Omental fat pad (tissue), 4 donors: ENCODE measurements around the gene PPA2. TPM values are rescaled to one million over a fixed set of nuclear protein-coding genes. Genes with fewer than 3 reads are reported as not detected.
"Not testable (repeated sequence)": the region's sequence is repeated elsewhere in the genome, so short reads cannot be mapped to it uniquely, and the experiment has no call there.

Source experiments
- ATAC-seq: fragments of 150-250 bp; one replicate; pipeline ENCODE4 v1.9.1; 2016; ENCODE audit warnings: mild to moderate bottlenecking, moderate library complexity; ENCODE audit not compliant: low FRiP score
- DNase-seq: peaks from one replicate; pipeline ENCODE4 v3.0.0-alpha.2; 2019; ENCODE audit warnings: low spot score
- CTCF ChIP-seq, 3 donors: fragments of 450-650 bp; IDR thresholded peaks; one replicate each; pipeline ENCODE4 v1.5.1; 2016 to 2017; ENCODE audit warnings: antibody characterized with exemption in 3 of 3, mild to moderate bottlenecking in 3 of 3, moderate library complexity in 2 of 3
- total RNA-seq, 4 donors: library from RNA; depleted of rRNA; stranded (reverse); fragments of >200 nt; gene quantifications; one replicate each; pipeline ENCODE4 v1.1.0, GENCODE V29; 2016

PPA2 gene
- total RNA-seq, 4 donors from 2014 or later = 35.9 to 82.9 (median 61.9) TPM

GRCh38 chr4:105461221-105461620 lies 12.6 kb downstream of the PPA2 start:
- DNase-seq = no peak
- no peak for ATAC-seq
- TF ChIP-seq CTCF (IDR thresholded peaks at IDR 0.05) = no peak

- no peak for DNase-seq
- no peak for ATAC-seq
- no peak for TF ChIP-seq CTCF (IDR thresholded peaks at IDR 0.05)
These were observed 13.6 kb downstream of the PPA2 start for GRCh38 chr4:105460306-105460705.

- ATAC-seq, DNase-seq: not testable (repeated sequence)
These were observed 15.3 kb downstream of the PPA2 start for GRCh38 chr4:105458541-105458940.

- no peak for TF ChIP-seq CTCF (IDR thresholded peaks at IDR 0.05)
- DNase-seq (no peak), ATAC-seq (no peak)
These were observed 15.9 kb downstream of the PPA2 start for GRCh38 chr4:105458001-105458400.

GRCh38 chr4:105455998-105456397 lies 17.9 kb downstream of the PPA2 start:
- no peak for ATAC-seq

GRCh38 chr4:105455182-105455581 lies 18.7 kb downstream of the PPA2 start:
- no peak for ATAC-seq

More at GRCh38 chr4:105455998-105456397, 17.9 kb downstream of the PPA2 start:
- no peak for DNase-seq
- no peak for TF ChIP-seq CTCF (IDR thresholded peaks at IDR 0.05)

GRCh38 chr4:105453550-105454205 lies 20.2 kb downstream of the PPA2 start:
- TF ChIP-seq CTCF (IDR thresholded peaks at IDR 0.05) = no peak
- ATAC-seq = no peak
- DNase-seq = no peak

More at GRCh38 chr4:105455182-105455581, 18.7 kb downstream of the PPA2 start:
- no peak for TF ChIP-seq CTCF (IDR thresholded peaks at IDR 0.05)
- DNase-seq = no peak
